GM12878 (cell line): ENCODE results near the gene IPCEF1. TPM values are rescaled to one million over a fixed set of nuclear protein-coding genes. Genes with fewer than 3 reads are reported as not detected.

Source experiments
- ATAC-seq: fragments of 200-7000 bp; cut with Tn5 transposase; 3 replicates; pipeline ENCODE4 v1.9.1; 2020; ENCODE audit warnings: mild to moderate bottlenecking, moderate library complexity
- BruUV-seq: library from RNA; stranded (reverse); fragments of 400-500 nt; replicated peaks from 2 replicates; lab custom pipeline; 2021; lab: Mats Ljungman, UMichigan
- CTCF ChIA-PET: fragments of 300-600 bp; sonication (Branson Sonifier 250); formaldehyde crosslinking; extraction: SDS; loops from one replicate; lab custom pipeline; 2021; ENCODE audit warnings: inconsistent platforms; lab: Yijun Ruan, JAX
- POLR2A ChIA-PET: fragments of 350-600 bp; formaldehyde crosslinking; extraction: SDS; loops from one replicate; lab custom pipeline; 2021; ENCODE audit warnings: inconsistent platforms; lab: Charles Lee
- RAD21 ChIA-PET: fragments of 300-600 bp; sonication (Branson Sonifier 250); formaldehyde crosslinking; loops from one replicate; lab custom pipeline; 2023; ENCODE audit warnings: antibody characterized with exemption; ENCODE audit not compliant: unreplicated experiment; lab: Charles Lee
- SMC1A ChIA-PET: fragments of 300-600 bp; sonication (Branson Sonifier 250); formaldehyde crosslinking; loops from one replicate; lab custom pipeline; 2023; ENCODE audit not compliant: unreplicated experiment, uncharacterized antibody; lab: Charles Lee
- DNase-seq: peaks from one replicate; pipeline ENCODE4 v3.0.0-alpha.2; 2011; ENCODE audit warnings: low read depth, low spot score
- FAIRE-seq: peaks from 3 replicates; lab custom pipeline; 2011; peaks lifted over from hg19 to GRCh38; lab: Jason Lieb, UNC
- H2AFZ ChIP-seq: 2 replicates; pipeline ENCODE4 v1.6.0; 2011; ENCODE audit warnings: low read depth, low read length, control low read depth; ENCODE audit not compliant: control insufficient read depth
- H3K27ac ChIP-seq: 2 replicates; pipeline ENCODE4 v1.5.1; 2011; ENCODE audit warnings: control low read depth; ENCODE audit not compliant: control insufficient read depth, insufficient read depth
- H3K27me3 ChIP-seq, 2 experiments: replicated peaks in 1 of 2; 2 replicates each; pipeline versions ENCODE4 v1.6.0 to v1.6.1; 2011; ENCODE audit warnings: low read length in 1 of 2; ENCODE audit not compliant: control insufficient read depth in 2 of 2, insufficient read depth in 2 of 2
- H3K36me3 ChIP-seq, 2 experiments: 2 replicates each; pipeline ENCODE4 v1.5.1; 2011; ENCODE audit warnings: low read length in 1 of 2; ENCODE audit not compliant: control insufficient read depth in 2 of 2, insufficient read depth in 2 of 2
- H3K4me1 ChIP-seq: 2 replicates; pipeline ENCODE4 v1.6.1; 2011; ENCODE audit warnings: mild to moderate bottlenecking, low read length, moderate library complexity, mixed read lengths; ENCODE audit not compliant: control insufficient read depth, insufficient read depth
- H3K4me2 ChIP-seq: 2 replicates; pipeline ENCODE4 v1.6.0; 2011; ENCODE audit warnings: control low read depth; ENCODE audit not compliant: control insufficient read depth, insufficient read depth
- H3K4me3 ChIP-seq: fragments of 200-600 bp; sonication (generic); 2 replicates; pipeline ENCODE4 v1.5.1; 2016
- H3K79me2 ChIP-seq: 2 replicates; pipeline ENCODE4 v1.6.0; 2011; ENCODE audit warnings: low read length; ENCODE audit not compliant: control insufficient read depth, insufficient read depth
- H3K9ac ChIP-seq: 2 replicates; pipeline ENCODE4 v1.8.0; 2011; ENCODE audit warnings: low read length, control low read depth, mixed read lengths; ENCODE audit not compliant: control insufficient read depth, insufficient read depth
- H3K9me3 ChIP-seq: replicated peaks from 3 replicates; pipeline ENCODE4 v1.5.1; 2011; ENCODE audit warnings: mild to moderate bottlenecking, low read length; ENCODE audit not compliant: control insufficient read depth, insufficient read depth
- H4K20me1 ChIP-seq: 2 replicates; pipeline ENCODE4 v1.6.0; 2011; ENCODE audit not compliant: control insufficient read depth, insufficient read depth
- ASH2L ChIP-seq: fragments of 300-600, 200-600 bp; sonication (generic); IDR thresholded peaks from 2 replicates; pipeline ENCODE4 v1.6.1; 2017; ENCODE audit warnings: low read depth, mild to moderate bottlenecking, borderline replicate concordance
- BACH1 ChIP-seq: fragments of 450-650 bp; IDR thresholded peaks from 2 replicates; pipeline ENCODE4 v1.6.1; 2017; ENCODE audit warnings: mild to moderate bottlenecking, borderline replicate concordance
- BCL11A ChIP-seq: IDR thresholded peaks from 2 replicates; pipeline ENCODE4 v1.6.1; 2011; ENCODE audit warnings: low read depth, low read length
- BHLHE40 ChIP-seq, 2 experiments: fragments of 450-650 bp in 1 of 2; IDR thresholded peaks; 2 replicates each; pipeline ENCODE4 v1.6.1; 2011 to 2017; ENCODE audit warnings: low read depth in 2 of 2, borderline replicate concordance in 1 of 2, improper control_type of control experiment in 1 of 2, low read length in 1 of 2, mild to moderate bottlenecking in 1 of 2
- EGR1 ChIP-seq, 2 experiments: IDR thresholded peaks; 1 replicate in 1 of 2; 2 replicates in 1 of 2; pipeline ENCODE4 v1.6.1; 2011 to 2012; ENCODE audit warnings: low read depth in 2 of 2, low read length in 2 of 2, borderline replicate concordance in 1 of 2, mild to moderate bottlenecking in 1 of 2, moderate library complexity in 1 of 2
- EP300 ChIP-seq, 2 experiments: fragments of 150-350 bp in 1 of 2; IDR thresholded peaks; 2 replicates each; pipeline ENCODE4 v1.6.1; 2011 to 2012; ENCODE audit warnings: low read depth in 2 of 2, low read length in 2 of 2, borderline replicate concordance in 1 of 2, improper control_type of control experiment in 1 of 2, inconsistent platforms in 1 of 2; ENCODE audit not compliant: control insufficient read depth in 1 of 2
- FOXM1 ChIP-seq: IDR thresholded peaks from 2 replicates; pipeline ENCODE4 v1.6.1; 2012; ENCODE audit warnings: low read depth, mild to moderate bottlenecking, inconsistent platforms, low read length, moderate library complexity
- MEF2A ChIP-seq: IDR thresholded peaks from 2 replicates; pipeline ENCODE4 v1.6.1; 2011; ENCODE audit warnings: low read depth, mild to moderate bottlenecking, low read length, moderate library complexity; ENCODE audit not compliant: insufficient read depth
- MEF2B ChIP-seq: fragments of 450-650 bp; IDR thresholded peaks from 2 replicates; pipeline ENCODE4 v1.6.1; 2018; ENCODE audit warnings: mild to moderate bottlenecking, moderate library complexity; ENCODE audit not compliant: partially characterized antibody, poor library complexity, severe bottlenecking
- RELA ChIP-seq: fragments of 450-650 bp; IDR thresholded peaks from 2 replicates; pipeline ENCODE4 v1.8.0; 2014; ENCODE audit warnings: borderline replicate concordance; ENCODE audit not compliant: partially characterized antibody
- SMARCA5 ChIP-seq: fragments of 450-650 bp; IDR thresholded peaks from 2 replicates; pipeline ENCODE4 v1.6.1; 2017; ENCODE audit warnings: mild to moderate bottlenecking
- ZNF217 ChIP-seq: fragments of 450-650 bp; IDR thresholded peaks from 2 replicates; pipeline ENCODE4 v1.6.1; 2017; ENCODE audit warnings: antibody characterized with exemption, mild to moderate bottlenecking
- WGBS: methylation state at CpG from one replicate; pipeline ENCODE4 v1.1.6; 2016; ENCODE audit warnings: low lambda C conversion rate; ENCODE audit not compliant: insufficient replicate concordance, insufficient coverage; ENCODE audit errors: missing lambda C conversion rate; 5-methylcytosine and 5-hydroxymethylcytosine counted together
- in situ Hi-C: fragments of 300-500 bp; cut with MboI; formaldehyde crosslinking; loops from 9 replicates; pipeline ENCODE4 v1.14.3; 2018; ENCODE audit warnings: mixed read lengths
- intact Hi-C: fragments of 100-400 bp; cut with micrococcal nuclease; formaldehyde crosslinking; loops from one replicate; pipeline ENCODE4 v1.14.2; 2022; ENCODE audit not compliant: unreplicated experiment
- polyA plus RNA-seq, 11 experiments: library from polyadenylated mRNA; depleted of rRNA in 4 of 11; unstranded in 6 of 11; stranded (reverse) in 5 of 11; fragments of >200 nt; fragmentation: Nextera tagmentation in 4 of 11; fragmentation: Illumina TruSeq in 1 of 11; extraction: Ambion mirVana in 4 of 11; extraction: Trizol in 1 of 11; gene quantifications; 1 replicate in 1 of 11; 2 replicates in 10 of 11; pipeline versions ENCODE4 v1.2.1 to v1.2.3, GENCODE V29; 2011 to 2016; ENCODE audit warnings: inconsistent platforms in 2 of 11, missing spikeins in 2 of 11, low read depth in 1 of 11
- total RNA-seq, 4 experiments: library from RNA; depleted of rRNA in 3 of 4; stranded (reverse); fragments of >200 nt in 3 of 4; fragmentation: Illumina TruSeq in 1 of 4; extraction: Trizol in 1 of 4; gene quantifications; 2 replicates each; pipeline versions ENCODE4 v1.2.1 to v1.2.3, GENCODE V29; 2013 to 2021
- TF ChIP-seq, protein P1 (sequence below): fragments of 450-650 bp; IDR thresholded peaks from 2 replicates; pipeline ENCODE4 v1.6.1; 2016; ENCODE audit warnings: mild to moderate bottlenecking
- TF ChIP-seq, protein P2 (sequence below): IDR thresholded peaks from 2 replicates; pipeline ENCODE4 v1.6.1; 2011; ENCODE audit warnings: borderline replicate concordance, low read depth, mild to moderate bottlenecking, moderate library complexity, low read length; ENCODE audit not compliant: insufficient read depth, poor library complexity, severe bottlenecking
- TF ChIP-seq, protein P3 (sequence below): fragments of 150-350 bp; IDR thresholded peaks from 2 replicates; pipeline ENCODE4 v1.6.1; 2016; ENCODE audit warnings: low read depth, low read length

IPCEF1 gene
- total and polyA plus RNA-seq, 10 of the 15 experiments (the other 5 are each of a cell fraction or from before 2014, with no cell fraction given) = 1.3 to 137 (median 4.2) TPM

DNA sequence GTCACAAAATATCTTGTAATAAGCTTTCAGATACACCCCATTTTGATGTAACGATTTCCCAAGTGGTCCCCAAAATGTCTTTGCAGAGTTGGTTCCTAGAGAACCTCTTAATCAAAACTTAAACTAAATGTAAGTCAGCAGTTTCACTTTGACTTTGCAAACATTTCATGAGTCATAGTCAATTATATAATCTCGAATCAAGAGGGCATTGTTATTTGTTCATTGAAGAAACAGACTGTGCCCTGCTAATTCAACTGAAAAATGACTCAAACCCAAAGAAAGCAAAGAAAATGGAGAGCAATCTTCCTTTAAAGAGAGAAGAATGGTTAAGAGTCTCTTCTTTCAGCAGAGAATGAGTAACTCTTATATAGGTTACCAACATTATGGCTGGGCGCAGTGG lies 58.3 kb downstream of the IPCEF1 start:
- DNase-seq (peak; percentile 48), FAIRE-seq (no peak), ATAC-seq (peak; percentile 74)
- no TSS peak for BruUV-seq
- CTCF ChIA-PET = interaction anchor here (0.9 to 1.3 kb wide), 2 partner anchors 10 to 21 kb away, joined by 3 read pairs; no protein-coding TSS in a partner anchor
- intact Hi-C loops = loop anchor here (1.0 kb wide), 1 partner anchor 57 kb away; no protein-coding TSS in a partner anchor
- H3K79me2 ChIP-seq = no peaks in the 10 kb centered on the region
- in situ Hi-C loops = no loop called here
- no peak overlapping the region for H2AFZ ChIP-seq
- 35% methylated on average over 3 of the region's 3 CpGs for WGBS
- H3K9ac ChIP-seq = no peak overlapping the region
- H3K4me3 ChIP-seq = no peak overlapping the region
- POLR2A ChIA-PET = no interaction called here
- H3K27ac ChIP-seq = no peak overlapping the region
- RAD21 ChIA-PET = interaction anchor here (0.9 to 1.3 kb wide), 2 partner anchors 22 to 141 kb away, joined by 3 read pairs; no protein-coding TSS in a partner anchor
- H3K4me2 ChIP-seq = no peak overlapping the region
- SMC1A ChIA-PET = interaction anchor here (1.2 kb wide), 1 partner anchor 21 kb away, joined by 3 read pairs; no protein-coding TSS in a partner anchor
- no peaks in the 10 kb centered on the region; the same call in 2 of the 3 replicates for H3K9me3 ChIP-seq
- no peaks in the 10 kb centered on the region for H3K36me3 ChIP-seq
- H3K4me1 ChIP-seq = peaks cover 19% of the 10 kb centered on the region
- H3K27me3 ChIP-seq = no peaks in the 10 kb centered on the region
- H4K20me1 ChIP-seq = no peaks in the 10 kb centered on the region
- TF ChIP-seq SMARCA5 (no peak), BACH1 (peak; percentile 93), BCL11A (peak; percentile 51; the same call in 1 of the 2 replicates), FOXM1 (no peak), EP300 (IDR thresholded peaks at IDR 0.05; ENCODE audit: borderline replicate concordance in 1 of 2, control insufficient read depth in 1 of 2, low read depth in 2 of 2, low read length in 2 of 2) (peak; percentile 14 to 62; a peak in 1 of 4 replicates), MEF2A (no peak), ZNF217 (peak; percentile 71; the same call in 1 of the 2 replicates), RELA (no peak), BHLHE40 (IDR thresholded peaks at IDR 0.05; ENCODE audit: borderline replicate concordance in 1 of 2, low read depth in 2 of 2, low read length in 1 of 2) (peak in 1 of 2 experiments; percentile 39; a peak in 2 of 4 replicates), MEF2B (peak; percentile 46), EGR1 (IDR thresholded peaks at IDR 0.05; ENCODE audit: borderline replicate concordance in 1 of 2, low read depth in 2 of 2, low read length in 2 of 2) (no peak), ASH2L (no peak)
- TF ChIP-seq, protein P1, sequence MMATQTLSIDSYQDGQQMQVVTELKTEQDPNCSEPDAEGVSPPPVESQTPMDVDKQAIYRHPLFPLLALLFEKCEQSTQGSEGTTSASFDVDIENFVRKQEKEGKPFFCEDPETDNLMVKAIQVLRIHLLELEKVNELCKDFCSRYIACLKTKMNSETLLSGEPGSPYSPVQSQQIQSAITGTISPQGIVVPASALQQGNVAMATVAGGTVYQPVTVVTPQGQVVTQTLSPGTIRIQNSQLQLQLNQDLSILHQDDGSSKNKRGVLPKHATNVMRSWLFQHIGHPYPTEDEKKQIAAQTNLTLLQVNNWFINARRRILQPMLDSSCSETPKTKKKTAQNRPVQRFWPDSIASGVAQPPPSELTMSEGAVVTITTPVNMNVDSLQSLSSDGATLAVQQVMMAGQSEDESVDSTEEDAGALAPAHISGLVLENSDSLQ = no peak
- TF ChIP-seq, protein P2, sequence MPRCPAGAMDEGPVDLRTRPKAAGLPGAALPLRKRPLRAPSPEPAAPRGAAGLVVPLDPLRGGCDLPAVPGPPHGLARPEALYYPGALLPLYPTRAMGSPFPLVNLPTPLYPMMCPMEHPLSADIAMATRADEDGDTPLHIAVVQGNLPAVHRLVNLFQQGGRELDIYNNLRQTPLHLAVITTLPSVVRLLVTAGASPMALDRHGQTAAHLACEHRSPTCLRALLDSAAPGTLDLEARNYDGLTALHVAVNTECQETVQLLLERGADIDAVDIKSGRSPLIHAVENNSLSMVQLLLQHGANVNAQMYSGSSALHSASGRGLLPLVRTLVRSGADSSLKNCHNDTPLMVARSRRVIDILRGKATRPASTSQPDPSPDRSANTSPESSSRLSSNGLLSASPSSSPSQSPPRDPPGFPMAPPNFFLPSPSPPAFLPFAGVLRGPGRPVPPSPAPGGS = no peak
- TF ChIP-seq, protein P3, sequence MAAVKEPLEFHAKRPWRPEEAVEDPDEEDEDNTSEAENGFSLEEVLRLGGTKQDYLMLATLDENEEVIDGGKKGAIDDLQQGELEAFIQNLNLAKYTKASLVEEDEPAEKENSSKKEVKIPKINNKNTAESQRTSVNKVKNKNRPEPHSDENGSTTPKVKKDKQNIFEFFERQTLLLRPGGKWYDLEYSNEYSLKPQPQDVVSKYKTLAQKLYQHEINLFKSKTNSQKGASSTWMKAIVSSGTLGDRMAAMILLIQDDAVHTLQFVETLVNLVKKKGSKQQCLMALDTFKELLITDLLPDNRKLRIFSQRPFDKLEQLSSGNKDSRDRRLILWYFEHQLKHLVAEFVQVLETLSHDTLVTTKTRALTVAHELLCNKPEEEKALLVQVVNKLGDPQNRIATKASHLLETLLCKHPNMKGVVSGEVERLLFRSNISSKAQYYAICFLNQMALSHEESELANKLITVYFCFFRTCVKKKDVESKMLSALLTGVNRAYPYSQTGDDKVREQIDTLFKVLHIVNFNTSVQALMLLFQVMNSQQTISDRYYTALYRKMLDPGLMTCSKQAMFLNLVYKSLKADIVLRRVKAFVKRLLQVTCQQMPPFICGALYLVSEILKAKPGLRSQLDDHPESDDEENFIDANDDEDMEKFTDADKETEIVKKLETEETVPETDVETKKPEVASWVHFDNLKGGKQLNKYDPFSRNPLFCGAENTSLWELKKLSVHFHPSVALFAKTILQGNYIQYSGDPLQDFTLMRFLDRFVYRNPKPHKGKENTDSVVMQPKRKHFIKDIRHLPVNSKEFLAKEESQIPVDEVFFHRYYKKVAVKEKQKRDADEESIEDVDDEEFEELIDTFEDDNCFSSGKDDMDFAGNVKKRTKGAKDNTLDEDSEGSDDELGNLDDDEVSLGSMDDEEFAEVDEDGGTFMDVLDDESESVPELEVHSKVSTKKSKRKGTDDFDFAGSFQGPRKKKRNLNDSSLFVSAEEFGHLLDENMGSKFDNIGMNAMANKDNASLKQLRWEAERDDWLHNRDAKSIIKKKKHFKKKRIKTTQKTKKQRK = no peak
